Activated T-helper 17 cell treated with anti-CD3 and anti-CD28 coated beads, Interleukin-2, amount 50 U/mL, for 72 hours (primary cell): ENCODE measurements around the gene MYH9. TPM values are rescaled to one million over a fixed set of nuclear protein-coding genes. Genes with fewer than 3 reads are reported as not detected.
"Not testable (repeated sequence)": the region's sequence is repeated elsewhere in the genome, so short reads cannot be mapped to it uniquely, and the experiment has no call there.

Source experiments
- ATAC-seq: fragments of 150-1000 bp; cut with Tn5 transposase; replicated peaks from 2 replicates; pipeline ENCODE4 v1.10.0; 2021; ENCODE audit warnings: mild to moderate bottlenecking, moderate library complexity
- H3K27ac Mint-ChIP-seq: one replicate; pipeline ENCODE4 v1.8.0; 2022; ENCODE audit warnings: mixed read lengths
- H3K27me3 Mint-ChIP-seq: one replicate; pipeline ENCODE4 v1.8.0; 2022; ENCODE audit warnings: mixed read lengths
- H3K36me3 Mint-ChIP-seq: one replicate; pipeline ENCODE4 v1.8.0; 2022; ENCODE audit warnings: low read depth, mild to moderate bottlenecking, mixed read lengths
- H3K4me1 Mint-ChIP-seq: one replicate; pipeline ENCODE4 v1.8.0; 2022; ENCODE audit warnings: mixed read lengths
- H3K4me3 Mint-ChIP-seq: one replicate; pipeline ENCODE4 v1.8.0; 2022; ENCODE audit warnings: mild to moderate bottlenecking, mixed read lengths
- H3K9me3 Mint-ChIP-seq: one replicate; pipeline ENCODE4 v1.8.0; 2022; ENCODE audit warnings: mixed read lengths
- total RNA-seq, 2 donors: library from RNA; stranded (reverse); gene quantifications; one replicate each; pipeline ENCODE4 v1.2.3, GENCODE V29; 2022

Gene MYH9
- total RNA-seq, 2 donors from 2014 or later = 782 to 800 TPM

DNA sequence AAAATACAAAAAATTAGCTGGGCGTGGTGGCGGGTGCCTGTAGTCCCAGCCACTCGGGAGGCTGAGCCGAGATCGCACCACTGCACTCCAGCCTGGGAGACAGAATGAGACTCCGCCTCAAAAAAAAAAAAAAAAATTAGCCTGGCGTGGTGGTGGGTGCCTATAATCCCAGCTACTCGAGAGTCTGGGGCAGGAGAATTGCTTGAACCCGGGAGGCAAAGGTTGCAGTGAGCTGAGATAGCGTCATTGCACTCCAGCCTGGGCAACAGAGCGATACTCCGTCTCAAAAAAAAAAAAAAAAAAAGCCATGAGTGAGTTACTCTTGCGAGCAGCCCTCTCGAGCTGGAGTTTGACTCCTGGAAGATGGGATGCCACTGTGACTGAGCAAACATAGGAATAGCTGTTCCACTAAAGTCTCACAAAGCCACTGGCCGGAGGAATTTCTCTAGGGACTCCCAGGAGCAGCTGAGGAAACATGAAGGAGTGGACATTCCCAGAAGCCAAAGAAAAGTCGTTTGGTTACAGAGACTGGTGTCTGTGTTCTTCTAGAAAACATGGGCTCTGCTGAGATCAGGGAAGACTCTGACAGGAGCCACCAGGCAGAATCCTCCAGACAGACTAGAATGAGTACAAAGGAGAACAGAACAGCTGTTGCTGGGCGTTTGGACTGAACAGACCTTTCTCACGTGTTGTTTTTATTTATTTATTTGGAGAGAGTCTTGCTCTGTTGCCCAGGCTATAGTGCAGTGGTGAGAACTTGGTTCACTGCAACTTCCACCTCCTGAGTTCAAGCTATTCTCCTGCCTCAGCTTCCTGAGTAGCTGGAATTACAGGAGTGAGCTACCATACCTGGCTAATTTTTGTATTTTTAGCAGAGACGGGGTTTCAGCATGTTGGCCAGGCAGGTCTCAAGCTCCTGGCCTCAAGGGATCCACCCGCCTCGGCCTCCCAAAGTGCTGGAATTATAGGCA is 32.4 kb upstream of the MYH9 start:
- Mint-ChIP-seq H3K4me3 (peak overlapping the region; percentile 56), H3K27ac (peak overlapping the region; percentile 61), H3K4me1 (peaks cover 12% of the 10 kb centered on the region), H3K27me3 (no peaks in the 10 kb centered on the region), H3K36me3 (no peaks in the 10 kb centered on the region), H3K9me3 (no peaks in the 10 kb centered on the region)
- no peak for ATAC-seq

DNA sequence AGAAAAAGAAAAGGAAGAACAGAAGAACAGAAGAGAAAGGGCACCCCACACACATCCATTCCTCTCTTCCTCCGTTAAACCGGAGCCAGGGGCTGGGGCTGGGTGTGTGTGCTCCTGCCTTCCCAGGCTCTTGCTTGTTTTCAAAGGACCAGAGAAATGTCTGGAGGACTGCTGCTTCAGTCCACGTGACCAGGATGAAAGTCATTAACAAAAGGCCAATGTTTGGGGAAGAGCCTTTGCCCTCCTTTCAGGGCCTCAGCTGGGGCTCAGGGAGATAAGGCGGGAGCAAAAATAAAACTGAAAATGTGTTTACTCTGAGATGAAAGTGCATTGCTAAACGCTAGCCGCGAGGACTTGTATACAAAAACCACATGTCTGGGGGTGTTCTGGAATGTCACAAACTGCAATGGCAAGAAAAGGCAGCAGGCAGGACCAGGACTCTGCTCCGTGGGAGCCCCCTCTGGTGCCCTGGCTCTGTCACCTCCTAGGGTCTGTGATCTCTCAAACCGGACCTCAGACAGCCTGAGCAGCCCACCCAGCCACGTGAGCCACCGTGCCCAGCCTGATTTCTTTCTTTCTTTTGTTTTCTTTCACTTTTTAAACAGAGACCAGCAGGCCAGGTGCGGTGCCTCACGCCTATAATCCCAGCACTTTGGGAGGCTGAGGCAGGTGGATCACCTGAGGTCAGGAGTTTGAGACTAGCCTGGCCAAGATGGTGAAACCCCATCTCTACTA is 31.6 kb upstream of the MYH9 start:
- no peaks in the 10 kb centered on the region for H3K27me3 Mint-ChIP-seq
- no peaks in the 10 kb centered on the region for H3K36me3 Mint-ChIP-seq
- peaks cover 4% of the 10 kb centered on the region for H3K4me1 Mint-ChIP-seq
- H3K27ac Mint-ChIP-seq = peak overlapping the region; percentile 61
- no peaks in the 10 kb centered on the region for H3K9me3 Mint-ChIP-seq
- peak; percentile 38 for ATAC-seq
- peak overlapping the region; percentile 56 for H3K4me3 Mint-ChIP-seq

DNA sequence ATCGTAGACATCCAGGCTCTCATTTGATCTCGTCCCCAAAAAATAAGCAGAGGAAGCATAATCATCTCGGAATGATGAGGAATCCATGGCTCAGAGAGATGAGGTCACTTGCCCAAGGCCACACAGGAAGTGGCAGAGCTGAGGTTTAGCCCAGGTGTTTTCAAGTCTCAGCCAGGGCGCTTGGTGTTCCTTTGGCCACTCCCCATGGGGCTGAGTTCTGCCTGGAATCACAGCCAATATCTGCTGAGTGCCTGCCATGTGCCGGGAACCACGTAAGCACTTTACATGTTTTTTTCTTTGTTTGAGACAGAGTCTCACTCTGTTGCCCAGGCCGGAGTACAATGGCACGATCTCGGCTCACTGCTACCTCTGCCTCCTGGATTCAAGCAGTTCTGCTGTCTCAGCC is 29.5 kb upstream of the MYH9 start:
- Mint-ChIP-seq H3K36me3 (no peaks in the 10 kb centered on the region), H3K27ac (no peak overlapping the region), H3K27me3 (no peaks in the 10 kb centered on the region), H3K4me3 (no peak overlapping the region), H3K4me1 (no peaks in the 10 kb centered on the region), H3K9me3 (no peaks in the 10 kb centered on the region)
- ATAC-seq = peak; percentile 93

DNA sequence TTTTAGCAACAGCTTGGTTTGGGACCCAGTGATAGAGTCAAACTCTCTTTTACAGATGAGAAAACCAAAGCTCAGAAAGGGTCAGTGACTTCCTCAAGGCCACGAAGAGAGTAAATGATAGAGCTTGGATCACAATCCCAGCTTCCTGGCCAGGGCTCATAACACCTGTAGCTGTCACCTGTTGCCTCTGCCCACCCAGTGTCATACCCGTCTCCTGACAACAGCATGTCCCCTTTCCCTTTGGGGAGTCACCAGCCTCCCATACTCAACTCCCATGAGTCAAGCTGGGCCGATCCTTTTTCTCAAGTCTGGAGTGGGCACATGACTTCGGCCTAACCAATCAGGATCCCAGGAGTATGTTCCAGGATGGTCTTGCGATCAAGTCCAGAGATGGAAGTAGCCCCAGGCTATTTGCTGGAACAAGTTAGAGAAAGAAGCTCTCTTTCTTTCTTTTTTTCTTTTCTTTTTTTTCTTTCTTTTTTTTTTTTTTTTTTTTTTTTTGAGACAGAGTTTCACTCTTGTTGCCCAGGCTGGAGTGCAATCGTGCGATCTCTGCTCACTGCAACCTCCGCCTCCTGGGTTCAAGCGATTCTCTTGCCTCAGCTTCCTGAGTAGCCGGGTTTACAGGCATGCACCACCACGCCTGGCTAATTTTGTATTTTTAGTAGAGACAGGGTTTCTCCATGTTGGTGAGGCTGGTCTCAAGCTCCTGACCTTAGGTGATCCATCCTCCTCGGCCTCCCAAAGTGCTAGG is 27.8 kb upstream of the MYH9 start:
- Mint-ChIP-seq H3K4me1 (peaks cover 2% of the 10 kb centered on the region), H3K9me3 (no peaks in the 10 kb centered on the region), H3K36me3 (no peaks in the 10 kb centered on the region), H3K4me3 (no peak overlapping the region), H3K27ac (no peak overlapping the region), H3K27me3 (no peaks in the 10 kb centered on the region)
- ATAC-seq = no peak

DNA sequence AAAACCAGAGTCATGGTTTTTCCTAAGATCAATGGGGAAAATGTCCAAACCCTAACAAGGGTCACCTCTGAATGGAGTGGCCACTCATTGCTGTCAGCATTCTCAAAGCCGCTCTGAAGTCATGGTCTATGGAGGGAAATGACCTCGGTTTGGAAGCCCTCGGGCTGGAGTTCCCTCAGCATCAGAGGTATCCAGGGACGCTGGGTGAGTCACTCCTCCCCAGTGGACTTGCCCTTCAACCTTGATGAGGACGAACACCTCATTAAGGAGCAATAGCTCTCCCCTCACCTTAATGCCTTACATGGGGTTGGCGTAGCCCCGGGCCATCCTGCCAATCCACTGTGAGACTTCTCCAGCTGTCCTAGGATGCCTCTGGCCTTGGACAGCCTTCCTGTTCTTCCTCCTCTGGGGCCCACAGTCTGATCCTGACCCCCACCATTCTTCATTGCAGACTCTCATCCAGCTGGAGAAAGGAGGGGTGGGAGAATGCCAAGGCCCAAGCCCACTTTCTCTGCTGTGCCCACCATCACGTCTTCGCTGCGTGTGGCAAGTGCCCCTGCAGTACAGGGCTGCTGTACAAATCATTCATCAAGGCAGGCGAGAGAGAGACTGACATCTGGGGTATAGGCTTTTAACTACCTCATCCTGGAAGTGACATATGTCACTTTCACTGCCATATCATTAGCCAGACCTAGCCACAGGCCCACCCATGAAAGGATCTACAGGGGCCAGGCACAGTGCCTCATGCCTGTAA is 25.4 kb upstream of the MYH9 start:
- Mint-ChIP-seq H3K27me3 (no peaks in the 10 kb centered on the region), H3K27ac (no peak overlapping the region), H3K4me1 (peaks cover 11% of the 10 kb centered on the region), H3K36me3 (no peaks in the 10 kb centered on the region), H3K4me3 (no peak overlapping the region), H3K9me3 (no peaks in the 10 kb centered on the region)
- ATAC-seq = no peak

DNA sequence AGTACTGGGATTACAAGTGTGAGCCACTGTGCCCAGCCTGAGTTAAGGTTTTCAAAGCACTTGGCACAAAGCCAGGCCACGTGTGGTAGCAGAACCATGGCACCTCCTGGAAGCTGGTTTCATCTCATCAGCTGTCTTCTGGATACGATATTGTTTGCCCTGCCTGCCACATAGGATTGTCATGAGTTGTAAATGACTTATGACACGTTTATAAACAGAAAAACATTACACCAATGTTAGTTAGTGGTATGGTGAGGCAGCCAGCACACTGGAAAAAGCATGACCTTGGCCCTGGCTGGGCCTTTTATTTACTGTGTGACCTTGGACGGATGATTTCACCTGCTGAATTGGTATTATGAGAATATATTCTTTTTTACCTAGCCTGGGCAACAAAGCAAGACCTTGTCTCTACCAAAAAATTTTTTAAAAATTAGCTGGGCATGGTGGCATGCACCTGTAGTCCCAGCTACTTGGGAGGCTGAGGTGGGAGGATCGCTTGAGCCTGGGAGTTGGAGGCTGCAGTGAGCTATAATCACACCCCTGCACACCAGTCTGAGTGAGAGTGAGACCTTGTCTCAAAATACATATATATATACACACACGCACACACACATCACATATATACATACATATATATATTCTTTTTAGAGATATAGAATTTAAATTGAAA is 24.0 kb upstream of the MYH9 start:
- H3K9me3 Mint-ChIP-seq = no peaks in the 10 kb centered on the region
- no peaks in the 10 kb centered on the region for H3K36me3 Mint-ChIP-seq
- peaks cover 15% of the 10 kb centered on the region for H3K4me1 Mint-ChIP-seq
- H3K4me3 Mint-ChIP-seq = no peak overlapping the region
- H3K27ac Mint-ChIP-seq = no peak overlapping the region
- peak; percentile 67 for ATAC-seq
- no peaks in the 10 kb centered on the region for H3K27me3 Mint-ChIP-seq

DNA sequence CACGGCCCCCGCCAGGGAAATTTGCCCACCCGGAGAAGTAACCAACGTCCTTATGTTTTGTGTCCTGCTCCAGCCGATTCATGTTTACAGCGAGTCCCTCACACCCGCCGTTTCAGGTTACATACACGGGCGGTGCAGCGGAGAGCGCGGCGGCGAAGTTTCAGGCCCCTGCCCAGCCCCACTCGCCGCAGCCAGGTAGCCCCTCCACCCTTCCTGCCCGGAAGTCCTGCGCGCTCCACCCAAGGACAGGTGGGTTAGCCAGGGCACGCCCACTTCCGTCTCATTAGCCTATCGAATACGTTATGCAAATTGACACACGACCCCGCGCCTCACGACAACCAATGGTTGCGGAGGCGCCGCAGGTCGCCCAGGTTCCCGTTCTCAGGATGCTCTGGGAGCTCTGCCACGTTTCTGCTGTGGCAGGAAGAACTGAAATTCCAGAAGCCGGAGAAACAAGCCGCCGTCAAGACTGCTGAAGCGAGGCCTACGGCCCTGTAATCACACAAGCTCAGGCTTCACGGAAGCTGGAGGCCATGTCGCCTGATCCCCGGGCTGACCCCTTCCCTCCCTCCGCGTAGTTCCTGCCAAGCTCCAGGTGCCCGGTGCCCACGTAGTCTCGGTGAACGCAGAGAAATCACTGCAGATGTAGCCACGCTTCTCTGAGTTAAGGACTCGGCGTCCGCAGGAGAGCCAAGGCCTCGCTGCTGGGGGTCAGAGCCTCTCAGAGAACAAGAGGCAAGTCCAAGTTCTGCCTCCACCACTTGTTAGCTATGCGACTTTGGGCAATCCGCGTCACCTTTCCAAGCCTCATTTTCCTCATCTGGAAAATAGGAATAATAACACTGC is 22.4 kb upstream of the MYH9 start:
- H3K36me3 Mint-ChIP-seq = no peaks in the 10 kb centered on the region
- no peaks in the 10 kb centered on the region for H3K27me3 Mint-ChIP-seq
- no peaks in the 10 kb centered on the region for H3K9me3 Mint-ChIP-seq
- peak; percentile 87 for ATAC-seq
- peak overlapping the region; percentile 86 for H3K4me3 Mint-ChIP-seq
- peaks cover 27% of the 10 kb centered on the region for H3K4me1 Mint-ChIP-seq
- H3K27ac Mint-ChIP-seq = peak overlapping the region; percentile 88

DNA sequence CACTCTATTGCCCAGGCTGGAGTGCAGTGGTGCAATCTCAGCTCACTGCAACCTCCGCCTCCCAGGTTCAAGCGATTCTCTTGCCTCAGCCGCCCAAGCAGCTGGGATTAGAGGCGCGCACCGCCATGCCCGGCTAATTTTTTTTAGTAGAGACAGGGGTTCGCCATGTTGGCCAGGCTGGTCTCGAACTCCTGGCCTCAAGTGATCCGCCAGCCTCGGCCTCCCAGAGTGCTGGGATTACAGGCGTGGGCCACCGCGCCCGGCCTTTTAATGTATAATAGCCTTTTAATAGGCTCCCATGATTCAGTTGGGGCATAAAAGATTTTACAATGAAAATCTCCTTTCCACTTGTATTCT is 21.8 kb upstream of the MYH9 start:
- not testable (repeated sequence) for ATAC-seq, H3K27me3 Mint-ChIP-seq, H3K36me3 Mint-ChIP-seq, H3K9me3 Mint-ChIP-seq
- Mint-ChIP-seq H3K4me3 (peak overlapping the region; percentile 86), H3K4me1 (peaks cover 28% of the 10 kb centered on the region), H3K27ac (peak overlapping the region; percentile 88)

DNA sequence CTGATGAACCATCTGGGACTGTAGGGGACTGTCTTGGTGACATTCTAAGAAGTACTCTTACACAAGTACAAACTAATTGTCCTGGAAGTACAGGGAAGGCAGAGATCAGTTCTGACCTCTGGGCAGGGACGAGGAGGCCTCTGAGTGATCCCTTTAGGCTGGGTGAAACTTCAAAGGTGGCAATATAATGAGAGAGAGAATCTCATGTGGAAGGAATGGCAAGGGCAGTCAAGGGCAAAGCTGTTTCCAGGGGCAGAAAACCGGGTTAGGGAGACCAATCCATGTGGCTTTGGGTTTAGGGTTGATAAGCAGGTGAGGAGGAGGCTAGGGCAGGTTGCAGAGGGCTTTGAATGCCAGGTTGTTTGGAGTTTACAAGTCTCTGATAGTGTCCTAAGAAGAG is 21.3 kb upstream of the MYH9 start:
- no peaks in the 10 kb centered on the region for H3K36me3 Mint-ChIP-seq
- peak overlapping the region; percentile 52 for H3K27ac Mint-ChIP-seq
- no peaks in the 10 kb centered on the region for H3K27me3 Mint-ChIP-seq
- ATAC-seq = no peak
- peaks cover 28% of the 10 kb centered on the region for H3K4me1 Mint-ChIP-seq
- H3K9me3 Mint-ChIP-seq = no peaks in the 10 kb centered on the region
- peak overlapping the region; percentile 86 for H3K4me3 Mint-ChIP-seq

DNA sequence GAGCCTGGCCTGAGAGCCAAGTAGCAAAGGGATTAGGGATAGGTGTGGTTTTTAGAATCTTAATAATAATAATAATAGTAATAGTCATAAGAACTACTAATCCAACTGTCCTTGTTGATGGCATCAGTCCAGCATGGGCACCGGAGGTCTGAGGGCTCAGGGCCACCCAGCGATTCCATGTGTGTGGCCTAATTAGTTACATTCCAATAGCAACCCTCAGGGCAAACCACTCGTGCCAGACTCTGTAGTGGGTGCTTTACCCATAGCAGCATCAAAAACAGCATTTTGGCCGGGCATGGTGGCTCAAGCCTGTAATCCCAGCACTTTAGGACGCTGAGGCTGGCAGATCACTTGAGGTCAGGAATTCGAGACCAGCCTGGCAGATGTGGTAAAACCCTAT is 19.0 kb upstream of the MYH9 start:
- peak overlapping the region; percentile 75 for H3K4me3 Mint-ChIP-seq
- no peak overlapping the region for H3K27ac Mint-ChIP-seq
- no peaks in the 10 kb centered on the region for H3K36me3 Mint-ChIP-seq
- peaks cover 28% of the 10 kb centered on the region for H3K4me1 Mint-ChIP-seq
- H3K27me3 Mint-ChIP-seq = no peaks in the 10 kb centered on the region
- ATAC-seq = no peak
- no peaks in the 10 kb centered on the region for H3K9me3 Mint-ChIP-seq

DNA sequence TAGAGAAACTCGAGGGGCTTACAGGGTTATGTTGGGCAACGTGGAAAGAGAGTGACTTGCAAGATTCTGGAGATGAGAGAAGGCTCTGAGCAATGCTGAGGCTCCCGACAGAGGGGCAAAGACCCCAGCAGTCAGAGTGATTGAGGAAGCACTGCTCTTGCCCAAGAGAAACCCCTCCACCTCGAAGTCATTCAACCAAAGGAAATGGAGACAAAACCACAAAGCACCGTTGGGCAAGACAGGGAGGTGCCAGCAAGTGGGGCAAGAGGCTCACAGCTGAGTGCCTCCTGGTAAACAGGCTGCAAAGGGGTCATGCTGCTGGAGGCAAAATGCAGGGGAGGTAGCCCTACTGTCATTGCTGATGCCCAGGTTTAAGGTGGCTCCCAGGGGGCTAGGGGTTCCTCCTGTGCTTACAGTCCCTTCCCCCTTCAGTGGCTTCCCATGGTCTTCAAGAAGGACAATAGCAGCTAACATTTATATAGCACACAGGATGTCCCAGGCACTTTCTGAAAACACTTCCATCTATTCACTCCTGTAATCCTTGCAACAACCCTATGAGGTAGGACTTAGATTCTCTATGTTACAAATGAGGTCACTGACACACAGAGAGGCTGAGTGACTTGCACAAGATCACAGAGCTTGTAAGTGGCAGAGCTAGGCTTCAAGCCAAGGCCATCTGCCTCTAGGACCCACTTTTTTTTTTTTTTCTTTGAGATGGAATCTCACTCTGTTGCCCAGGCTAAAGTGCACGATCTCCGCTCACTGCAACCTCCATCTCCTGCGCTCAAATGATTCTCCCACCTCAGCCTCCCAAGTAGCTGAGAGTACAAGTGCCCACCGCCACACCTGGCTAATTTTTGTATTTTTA is 18.1 kb upstream of the MYH9 start:
- peak; percentile 51 for ATAC-seq
- Mint-ChIP-seq H3K27ac (peak overlapping the region; percentile 92), H3K36me3 (no peaks in the 10 kb centered on the region), H3K27me3 (no peaks in the 10 kb centered on the region), H3K4me1 (peaks cover 28% of the 10 kb centered on the region), H3K4me3 (peak overlapping the region; percentile 75), H3K9me3 (no peaks in the 10 kb centered on the region)

DNA sequence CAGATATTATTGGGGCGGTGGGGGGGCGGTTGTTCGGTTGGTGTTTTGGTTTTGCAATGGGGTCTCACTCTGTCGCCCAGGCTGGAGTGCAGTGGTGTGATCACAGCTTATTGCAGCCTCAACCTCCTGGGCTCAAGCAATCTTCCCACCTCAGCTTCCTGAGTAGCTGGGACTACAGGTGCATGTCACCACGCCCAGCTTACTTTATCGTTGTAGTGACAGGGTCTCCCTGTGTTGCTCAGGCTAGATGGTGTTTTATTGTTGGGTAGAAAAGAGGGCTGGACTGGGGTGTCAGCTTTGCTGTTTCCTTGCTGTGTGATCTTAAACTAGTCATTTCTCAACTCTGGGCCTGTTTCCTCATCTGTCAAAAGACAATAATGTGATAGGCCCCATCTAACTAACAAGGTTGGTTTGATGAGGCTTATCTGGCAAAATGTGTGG is 17.5 kb upstream of the MYH9 start:
- Mint-ChIP-seq H3K27me3 (no peaks in the 10 kb centered on the region), H3K27ac (peak overlapping the region; percentile 92), H3K4me3 (peak overlapping the region; percentile 75), H3K4me1 (peaks cover 24% of the 10 kb centered on the region), H3K9me3 (no peaks in the 10 kb centered on the region), H3K36me3 (no peaks in the 10 kb centered on the region)
- peak; percentile 50 for ATAC-seq
